NCI-H146 treated with DMSO at 0.1 percent for 48 hours (cell line): ENCODE results near the gene RAP1A.

Experiments
- DNase-seq: peaks from one replicate; lab custom pipeline; 2025; ENCODE audit not compliant: unreplicated experiment; lab: John Stamatoyannopoulos, UW

The RAP1A gene

GRCh38 chr1:111751906-111752575 lies 132.5 kb downstream of the RAP1A start:
- DNase-seq: no peak

GRCh38 chr1:111754984-111755330 lies 135.4 kb downstream of the RAP1A start:
- peak; percentile 52 for DNase-seq

GRCh38 chr1:111755331-111756123 lies 135.9 kb downstream of the RAP1A start, which contains the start of gene DDX20:
Gene DDX20, plus strand, starts transcription at chr1:111755901. Its CDS starts 24 bp downstream, at chr1:111755925.
- DNase-seq: peak; percentile 88

GRCh38 chr1:111756124-111756513 lies 136.5 kb downstream of the RAP1A start:
- no peak for DNase-seq

- DNase-seq: no peak
Measured at GRCh38 chr1:111758373-111758772, 138.8 kb downstream of the RAP1A start.

GRCh38 chr1:111761717-111762116 lies 142.1 kb downstream of the RAP1A start:
- no peak for DNase-seq

- DNase-seq: no peak
Measured at GRCh38 chr1:111762332-111762731, 142.7 kb downstream of the RAP1A start.
